GM12872 (cell line): ENCODE data around the gene RASGEF1B.

Source experiments
- CTCF ChIP-seq: IDR thresholded peaks from 3 replicates; pipeline ENCODE4 v1.5.1; 2011; ENCODE audit warnings: low read depth, mild to moderate bottlenecking, low read length, moderate library complexity; ENCODE audit not compliant: insufficient read depth

RASGEF1B gene

GRCh38 chr4:81457345-81457744 lies 14.4 kb downstream of the RASGEF1B start:
- TF ChIP-seq CTCF, result no peak

- TF ChIP-seq CTCF, result no peak
Observed at GRCh38 chr4:81455897-81456296, 15.8 kb downstream of the RASGEF1B start.

GRCh38 chr4:81454948-81455347 lies 16.8 kb downstream of the RASGEF1B start:
- no peak for TF ChIP-seq CTCF

GRCh38 chr4:81454499-81454898 lies 17.2 kb downstream of the RASGEF1B start:
- TF ChIP-seq CTCF, result no peak

GRCh38 chr4:81453024-81453423 lies 18.7 kb downstream of the RASGEF1B start:
- TF ChIP-seq CTCF, result no peak

GRCh38 chr4:81452452-81453006 lies 19.2 kb downstream of the RASGEF1B start:
- TF ChIP-seq CTCF, result no peak

GRCh38 chr4:81449015-81449414 lies 22.7 kb downstream of the RASGEF1B start:
- TF ChIP-seq CTCF, result no peak

- no peak for TF ChIP-seq CTCF
Observed at GRCh38 chr4:81447566-81448229, 24.0 kb downstream of the RASGEF1B start.
